Measurements from ENCODE around the gene PRRC2C.

DNA sequence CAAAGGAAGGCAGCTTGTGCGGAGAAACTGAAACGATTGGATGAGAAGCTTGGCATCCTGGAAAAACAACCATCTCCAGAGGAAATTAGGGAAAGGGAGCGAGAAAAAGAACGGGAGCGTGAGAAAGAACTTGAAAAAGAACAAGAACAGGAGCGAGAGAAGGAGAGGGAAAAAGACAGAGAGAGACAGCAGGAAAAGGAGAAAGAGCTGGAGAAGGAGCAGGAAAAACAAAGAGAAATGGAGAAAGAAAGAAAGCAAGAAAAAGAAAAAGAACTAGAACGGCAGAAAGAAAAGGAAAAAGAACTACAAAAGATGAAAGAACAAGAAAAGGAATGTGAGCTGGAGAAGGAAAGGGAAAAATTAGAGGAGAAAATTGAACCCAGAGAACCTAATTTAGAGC lies 47.2 kb downstream of the PRRC2C start:
- no peak for TF ChIP-seq RAD21 (conservative IDR thresholded peaks at IDR 0.05)
- TF ChIP-seq, protein P1, sequence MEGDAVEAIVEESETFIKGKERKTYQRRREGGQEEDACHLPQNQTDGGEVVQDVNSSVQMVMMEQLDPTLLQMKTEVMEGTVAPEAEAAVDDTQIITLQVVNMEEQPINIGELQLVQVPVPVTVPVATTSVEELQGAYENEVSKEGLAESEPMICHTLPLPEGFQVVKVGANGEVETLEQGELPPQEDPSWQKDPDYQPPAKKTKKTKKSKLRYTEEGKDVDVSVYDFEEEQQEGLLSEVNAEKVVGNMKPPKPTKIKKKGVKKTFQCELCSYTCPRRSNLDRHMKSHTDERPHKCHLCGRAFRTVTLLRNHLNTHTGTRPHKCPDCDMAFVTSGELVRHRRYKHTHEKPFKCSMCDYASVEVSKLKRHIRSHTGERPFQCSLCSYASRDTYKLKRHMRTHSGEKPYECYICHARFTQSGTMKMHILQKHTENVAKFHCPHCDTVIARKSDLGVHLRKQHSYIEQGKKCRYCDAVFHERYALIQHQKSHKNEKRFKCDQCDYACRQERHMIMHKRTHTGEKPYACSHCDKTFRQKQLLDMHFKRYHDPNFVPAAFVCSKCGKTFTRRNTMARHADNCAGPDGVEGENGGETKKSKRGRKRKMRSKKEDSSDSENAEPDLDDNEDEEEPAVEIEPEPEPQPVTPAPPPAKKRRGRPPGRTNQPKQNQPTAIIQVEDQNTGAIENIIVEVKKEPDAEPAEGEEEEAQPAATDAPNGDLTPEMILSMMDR (IDR thresholded peaks at IDR 0.05; ENCODE audit: poor library complexity, severe bottlenecking) = no peak
- no peak for TF ChIP-seq POLR2AphosphoS5 (IDR thresholded peaks at IDR 0.05)
- TF ChIP-seq EP300 (conservative IDR thresholded peaks at IDR 0.05; ENCODE audit: poor library complexity, severe bottlenecking) = no peak
- TF ChIP-seq, protein P2, sequence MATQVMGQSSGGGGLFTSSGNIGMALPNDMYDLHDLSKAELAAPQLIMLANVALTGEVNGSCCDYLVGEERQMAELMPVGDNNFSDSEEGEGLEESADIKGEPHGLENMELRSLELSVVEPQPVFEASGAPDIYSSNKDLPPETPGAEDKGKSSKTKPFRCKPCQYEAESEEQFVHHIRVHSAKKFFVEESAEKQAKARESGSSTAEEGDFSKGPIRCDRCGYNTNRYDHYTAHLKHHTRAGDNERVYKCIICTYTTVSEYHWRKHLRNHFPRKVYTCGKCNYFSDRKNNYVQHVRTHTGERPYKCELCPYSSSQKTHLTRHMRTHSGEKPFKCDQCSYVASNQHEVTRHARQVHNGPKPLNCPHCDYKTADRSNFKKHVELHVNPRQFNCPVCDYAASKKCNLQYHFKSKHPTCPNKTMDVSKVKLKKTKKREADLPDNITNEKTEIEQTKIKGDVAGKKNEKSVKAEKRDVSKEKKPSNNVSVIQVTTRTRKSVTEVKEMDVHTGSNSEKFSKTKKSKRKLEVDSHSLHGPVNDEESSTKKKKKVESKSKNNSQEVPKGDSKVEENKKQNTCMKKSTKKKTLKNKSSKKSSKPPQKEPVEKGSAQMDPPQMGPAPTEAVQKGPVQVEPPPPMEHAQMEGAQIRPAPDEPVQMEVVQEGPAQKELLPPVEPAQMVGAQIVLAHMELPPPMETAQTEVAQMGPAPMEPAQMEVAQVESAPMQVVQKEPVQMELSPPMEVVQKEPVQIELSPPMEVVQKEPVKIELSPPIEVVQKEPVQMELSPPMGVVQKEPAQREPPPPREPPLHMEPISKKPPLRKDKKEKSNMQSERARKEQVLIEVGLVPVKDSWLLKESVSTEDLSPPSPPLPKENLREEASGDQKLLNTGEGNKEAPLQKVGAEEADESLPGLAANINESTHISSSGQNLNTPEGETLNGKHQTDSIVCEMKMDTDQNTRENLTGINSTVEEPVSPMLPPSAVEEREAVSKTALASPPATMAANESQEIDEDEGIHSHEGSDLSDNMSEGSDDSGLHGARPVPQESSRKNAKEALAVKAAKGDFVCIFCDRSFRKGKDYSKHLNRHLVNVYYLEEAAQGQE (IDR thresholded peaks at IDR 0.05; ENCODE audit: borderline replicate concordance) = no peak
- TF ChIP-seq EZH2 (IDR thresholded peaks at IDR 0.05; ENCODE audit: borderline replicate concordance, insufficient read depth, low read length, poor library complexity, severe bottlenecking) = no peak
- TF ChIP-seq MXI1 (conservative IDR thresholded peaks at IDR 0.05; ENCODE audit: poor library complexity, severe bottlenecking) = no peak
- TF ChIP-seq TAF1 (IDR thresholded peaks at IDR 0.05; ENCODE audit: low read depth) = no peak
